ENCODE measurements around the gene KIAA1191. TPM values are rescaled to one million over a fixed set of nuclear protein-coding genes. Genes with fewer than 3 reads are reported as not detected.

The KIAA1191 gene
- total RNA-seq, 1 experiment from 2014 or later = 92.7 TPM

DNA sequence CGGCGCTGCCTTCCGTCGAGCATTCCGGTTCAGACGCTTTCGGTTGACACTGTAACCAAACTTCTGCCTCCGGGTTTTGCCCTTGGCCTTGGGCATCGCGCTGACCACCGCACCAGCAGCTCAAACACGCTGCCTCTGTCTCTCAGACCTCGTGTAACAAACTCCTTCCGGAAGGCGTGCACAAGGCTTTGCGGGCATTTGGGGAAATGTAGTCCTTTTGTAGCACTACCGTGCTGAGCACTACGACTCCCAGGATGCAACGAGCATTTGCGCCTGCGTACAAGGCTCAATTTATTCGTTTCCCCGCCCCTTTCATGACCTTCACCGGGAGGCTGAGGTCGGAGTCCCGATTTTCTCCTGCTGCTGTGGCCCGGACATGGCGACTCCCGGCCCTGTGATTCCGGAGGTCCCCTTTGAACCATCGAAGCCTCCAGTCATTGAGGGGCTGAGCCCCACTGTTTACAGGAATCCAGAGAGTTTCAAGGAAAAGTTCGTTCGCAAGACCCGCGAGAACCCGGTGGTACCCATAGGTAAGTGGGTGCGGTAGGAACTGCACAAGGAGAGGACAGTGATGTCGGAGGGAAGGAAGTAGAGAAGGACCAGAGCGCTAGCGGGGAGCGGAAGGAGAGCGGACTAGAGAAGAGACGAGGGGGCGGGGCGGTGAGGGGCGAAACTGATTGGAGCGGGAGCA is 27.0 kb upstream of the KIAA1191 start, which contains the start of the genes HIGD2A and NOP16 (continued):
- TF ChIP-seq, protein P1, sequence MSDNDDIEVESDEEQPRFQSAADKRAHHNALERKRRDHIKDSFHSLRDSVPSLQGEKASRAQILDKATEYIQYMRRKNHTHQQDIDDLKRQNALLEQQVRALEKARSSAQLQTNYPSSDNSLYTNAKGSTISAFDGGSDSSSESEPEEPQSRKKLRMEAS (CRISPR knock-in tag; IDR thresholded peaks at IDR 0.05) = peak; percentile 98
- TF ChIP-seq OVOL2 (CRISPR knock-in tag; IDR thresholded peaks at IDR 0.05; ENCODE audit: borderline replicate concordance) = no peak
- TF ChIP-seq, protein P2, sequence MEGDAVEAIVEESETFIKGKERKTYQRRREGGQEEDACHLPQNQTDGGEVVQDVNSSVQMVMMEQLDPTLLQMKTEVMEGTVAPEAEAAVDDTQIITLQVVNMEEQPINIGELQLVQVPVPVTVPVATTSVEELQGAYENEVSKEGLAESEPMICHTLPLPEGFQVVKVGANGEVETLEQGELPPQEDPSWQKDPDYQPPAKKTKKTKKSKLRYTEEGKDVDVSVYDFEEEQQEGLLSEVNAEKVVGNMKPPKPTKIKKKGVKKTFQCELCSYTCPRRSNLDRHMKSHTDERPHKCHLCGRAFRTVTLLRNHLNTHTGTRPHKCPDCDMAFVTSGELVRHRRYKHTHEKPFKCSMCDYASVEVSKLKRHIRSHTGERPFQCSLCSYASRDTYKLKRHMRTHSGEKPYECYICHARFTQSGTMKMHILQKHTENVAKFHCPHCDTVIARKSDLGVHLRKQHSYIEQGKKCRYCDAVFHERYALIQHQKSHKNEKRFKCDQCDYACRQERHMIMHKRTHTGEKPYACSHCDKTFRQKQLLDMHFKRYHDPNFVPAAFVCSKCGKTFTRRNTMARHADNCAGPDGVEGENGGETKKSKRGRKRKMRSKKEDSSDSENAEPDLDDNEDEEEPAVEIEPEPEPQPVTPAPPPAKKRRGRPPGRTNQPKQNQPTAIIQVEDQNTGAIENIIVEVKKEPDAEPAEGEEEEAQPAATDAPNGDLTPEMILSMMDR (IDR thresholded peaks at IDR 0.05) = no peak
- TF ChIP-seq NFATC4 (CRISPR knock-in tag; IDR thresholded peaks at IDR 0.05) = no peak
- no peak for TF ChIP-seq NR1H2 (CRISPR knock-in tag; IDR thresholded peaks at IDR 0.05)
- TF ChIP-seq, protein P3, sequence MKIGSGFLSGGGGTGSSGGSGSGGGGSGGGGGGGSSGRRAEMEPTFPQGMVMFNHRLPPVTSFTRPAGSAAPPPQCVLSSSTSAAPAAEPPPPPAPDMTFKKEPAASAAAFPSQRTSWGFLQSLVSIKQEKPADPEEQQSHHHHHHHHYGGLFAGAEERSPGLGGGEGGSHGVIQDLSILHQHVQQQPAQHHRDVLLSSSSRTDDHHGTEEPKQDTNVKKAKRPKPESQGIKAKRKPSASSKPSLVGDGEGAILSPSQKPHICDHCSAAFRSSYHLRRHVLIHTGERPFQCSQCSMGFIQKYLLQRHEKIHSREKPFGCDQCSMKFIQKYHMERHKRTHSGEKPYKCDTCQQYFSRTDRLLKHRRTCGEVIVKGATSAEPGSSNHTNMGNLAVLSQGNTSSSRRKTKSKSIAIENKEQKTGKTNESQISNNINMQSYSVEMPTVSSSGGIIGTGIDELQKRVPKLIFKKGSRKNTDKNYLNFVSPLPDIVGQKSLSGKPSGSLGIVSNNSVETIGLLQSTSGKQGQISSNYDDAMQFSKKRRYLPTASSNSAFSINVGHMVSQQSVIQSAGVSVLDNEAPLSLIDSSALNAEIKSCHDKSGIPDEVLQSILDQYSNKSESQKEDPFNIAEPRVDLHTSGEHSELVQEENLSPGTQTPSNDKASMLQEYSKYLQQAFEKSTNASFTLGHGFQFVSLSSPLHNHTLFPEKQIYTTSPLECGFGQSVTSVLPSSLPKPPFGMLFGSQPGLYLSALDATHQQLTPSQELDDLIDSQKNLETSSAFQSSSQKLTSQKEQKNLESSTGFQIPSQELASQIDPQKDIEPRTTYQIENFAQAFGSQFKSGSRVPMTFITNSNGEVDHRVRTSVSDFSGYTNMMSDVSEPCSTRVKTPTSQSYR (CRISPR knock-in tag; IDR thresholded peaks at IDR 0.05) = no peak
- TF ChIP-seq ESRRA (CRISPR knock-in tag; IDR thresholded peaks at IDR 0.05; ENCODE audit: borderline replicate concordance) = no peak; the same call in none of the 2 replicates
- no peak for TF ChIP-seq ZMAT4 (CRISPR knock-in tag; IDR thresholded peaks at IDR 0.05)
- peak; percentile 63; the same call in 1 of the 2 replicates for TF ChIP-seq NFE2L1 (CRISPR knock-in tag; IDR thresholded peaks at IDR 0.05)
- TF ChIP-seq GABPB1 (CRISPR knock-in tag; IDR thresholded peaks at IDR 0.05) = peak; percentile 74
- no peak; the same call in 1 of the 2 replicates for TF ChIP-seq NR2C2 (CRISPR knock-in tag; IDR thresholded peaks at IDR 0.05)
- 0 out of 2 replicates have a peak, but pooled peaks have one; percentile 9 for TF ChIP-seq ZNF416 (CRISPR knock-in tag; IDR thresholded peaks at IDR 0.05)
- TF ChIP-seq, protein P4, sequence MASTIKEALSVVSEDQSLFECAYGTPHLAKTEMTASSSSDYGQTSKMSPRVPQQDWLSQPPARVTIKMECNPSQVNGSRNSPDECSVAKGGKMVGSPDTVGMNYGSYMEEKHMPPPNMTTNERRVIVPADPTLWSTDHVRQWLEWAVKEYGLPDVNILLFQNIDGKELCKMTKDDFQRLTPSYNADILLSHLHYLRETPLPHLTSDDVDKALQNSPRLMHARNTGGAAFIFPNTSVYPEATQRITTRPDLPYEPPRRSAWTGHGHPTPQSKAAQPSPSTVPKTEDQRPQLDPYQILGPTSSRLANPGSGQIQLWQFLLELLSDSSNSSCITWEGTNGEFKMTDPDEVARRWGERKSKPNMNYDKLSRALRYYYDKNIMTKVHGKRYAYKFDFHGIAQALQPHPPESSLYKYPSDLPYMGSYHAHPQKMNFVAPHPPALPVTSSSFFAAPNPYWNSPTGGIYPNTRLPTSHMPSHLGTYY (CRISPR knock-in tag; IDR thresholded peaks at IDR 0.05) = no peak
- TF ChIP-seq, protein P5, sequence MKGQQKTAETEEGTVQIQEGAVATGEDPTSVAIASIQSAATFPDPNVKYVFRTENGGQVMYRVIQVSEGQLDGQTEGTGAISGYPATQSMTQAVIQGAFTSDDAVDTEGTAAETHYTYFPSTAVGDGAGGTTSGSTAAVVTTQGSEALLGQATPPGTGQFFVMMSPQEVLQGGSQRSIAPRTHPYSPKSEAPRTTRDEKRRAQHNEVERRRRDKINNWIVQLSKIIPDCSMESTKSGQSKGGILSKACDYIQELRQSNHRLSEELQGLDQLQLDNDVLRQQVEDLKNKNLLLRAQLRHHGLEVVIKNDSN (CRISPR knock-in tag; IDR thresholded peaks at IDR 0.05) = 0 out of 2 replicates have a peak, but pooled peaks have one; percentile 59
- TF ChIP-seq TCF7 (CRISPR knock-in tag; IDR thresholded peaks at IDR 0.05; ENCODE audit: low read depth) = no peak

DNA sequence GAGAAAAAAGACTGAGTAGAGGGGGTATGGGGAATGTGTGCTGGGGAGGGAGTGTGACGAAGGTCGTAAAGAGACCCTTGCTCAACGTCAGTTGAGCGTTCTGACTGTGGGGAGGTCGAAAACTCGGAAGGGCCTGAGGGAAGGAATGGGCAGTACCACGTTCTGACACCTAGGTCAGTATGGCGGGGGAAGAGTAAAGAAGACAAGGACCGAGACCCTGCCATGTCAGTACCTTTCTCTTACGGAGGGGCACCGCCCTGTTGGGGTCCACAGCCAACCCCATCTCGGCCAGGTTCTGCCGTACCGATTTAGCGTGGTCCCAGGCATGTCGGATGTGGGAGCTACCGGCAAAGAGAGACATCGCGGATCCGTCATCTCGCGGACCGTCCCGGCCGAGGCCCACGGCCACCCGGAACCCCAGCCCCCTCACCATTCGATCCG is 26.5 kb upstream of the KIAA1191 start:
- DNase-seq (ENCODE audit: low spot score) (no peak), ATAC-seq (peak; percentile 2; the same call in 1 of the 2 replicates)
- Mint-ChIP-seq H3K4me3 (peak overlapping the region; percentile 99), H3K36me3 (peaks cover 30% of the 10 kb centered on the region), H3K4me1 (peaks cover 19% of the 10 kb centered on the region), H3K27ac (peak overlapping the region; percentile 100), H3K27me3 (ENCODE audit: low read depth) (no peaks in the 10 kb centered on the region; the same call in 1 of the 2 replicates), H3K9me3 (no peaks in the 10 kb centered on the region)
- ChIA-PET POLR2A (interaction anchor here (0.5 to 2.0 kb wide), 3 partner anchors 149 to 646 kb away, joined by 3 to 5 read pairs (median 3); partner anchors contain the start of gene RNF44), CTCF (interaction anchor here (1.4 to 2.6 kb wide), 4 partner anchors 17 to 658 kb away, joined by 6 to 12 read pairs (median 8); partner anchors contain the start of genes CLTB and FAF2)
- TF ChIP-seq NR3C1 (CRISPR knock-in tag; conservative IDR thresholded peaks at IDR 0.05; ENCODE audit: low read depth) = no peak
- TF ChIP-seq, protein P6, sequence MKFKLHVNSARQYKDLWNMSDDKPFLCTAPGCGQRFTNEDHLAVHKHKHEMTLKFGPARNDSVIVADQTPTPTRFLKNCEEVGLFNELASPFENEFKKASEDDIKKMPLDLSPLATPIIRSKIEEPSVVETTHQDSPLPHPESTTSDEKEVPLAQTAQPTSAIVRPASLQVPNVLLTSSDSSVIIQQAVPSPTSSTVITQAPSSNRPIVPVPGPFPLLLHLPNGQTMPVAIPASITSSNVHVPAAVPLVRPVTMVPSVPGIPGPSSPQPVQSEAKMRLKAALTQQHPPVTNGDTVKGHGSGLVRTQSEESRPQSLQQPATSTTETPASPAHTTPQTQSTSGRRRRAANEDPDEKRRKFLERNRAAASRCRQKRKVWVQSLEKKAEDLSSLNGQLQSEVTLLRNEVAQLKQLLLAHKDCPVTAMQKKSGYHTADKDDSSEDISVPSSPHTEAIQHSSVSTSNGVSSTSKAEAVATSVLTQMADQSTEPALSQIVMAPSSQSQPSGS (CRISPR knock-in tag; IDR thresholded peaks at IDR 0.05; ENCODE audit: borderline replicate concordance, low read depth) = no peak
- TF ChIP-seq SMAD3 (CRISPR knock-in tag; IDR thresholded peaks at IDR 0.05; ENCODE audit: borderline replicate concordance) = 0 out of 2 replicates have a peak, but pooled peaks have one; percentile 15
- TF ChIP-seq ZNF232 (CRISPR knock-in tag; IDR thresholded peaks at IDR 0.05) = 0 out of 2 replicates have a peak, but pooled peaks have one; percentile 61
- TF ChIP-seq, protein P7, sequence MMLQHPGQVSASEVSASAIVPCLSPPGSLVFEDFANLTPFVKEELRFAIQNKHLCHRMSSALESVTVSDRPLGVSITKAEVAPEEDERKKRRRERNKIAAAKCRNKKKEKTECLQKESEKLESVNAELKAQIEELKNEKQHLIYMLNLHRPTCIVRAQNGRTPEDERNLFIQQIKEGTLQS (CRISPR knock-in tag; conservative IDR thresholded peaks at IDR 0.05) = no peak
- no peak; the same call in 1 of the 2 replicates for TF ChIP-seq ETV6 (CRISPR knock-in tag; IDR thresholded peaks at IDR 0.05)
- TF ChIP-seq RORB (CRISPR knock-in tag; IDR thresholded peaks at IDR 0.05) = no peak
- TF ChIP-seq IRF1 (CRISPR knock-in tag; IDR thresholded peaks at IDR 0.05) = no peak
- TF ChIP-seq NFYB (CRISPR knock-in tag; conservative IDR thresholded peaks at IDR 0.05; ENCODE audit: low read depth) = no peak
- TF ChIP-seq, protein P8, sequence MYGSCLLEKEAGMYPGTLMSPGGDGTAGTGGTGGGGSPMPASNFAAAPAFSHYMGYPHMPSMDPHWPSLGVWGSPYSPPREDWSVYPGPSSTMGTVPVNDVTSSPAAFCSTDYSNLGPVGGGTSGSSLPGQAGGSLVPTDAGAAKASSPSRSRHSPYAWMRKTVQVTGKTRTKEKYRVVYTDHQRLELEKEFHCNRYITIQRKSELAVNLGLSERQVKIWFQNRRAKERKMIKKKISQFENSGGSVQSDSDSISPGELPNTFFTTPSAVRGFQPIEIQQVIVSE (CRISPR knock-in tag; IDR thresholded peaks at IDR 0.05; ENCODE audit: borderline replicate concordance) = no peak

All from WTC11 (cell line).